ENCODE measurements around the gene IRAK1.

- TF ChIP-seq POLR2AphosphoS5 (IDR thresholded peaks at IDR 0.05): no peak
- TF ChIP-seq, protein P1, sequence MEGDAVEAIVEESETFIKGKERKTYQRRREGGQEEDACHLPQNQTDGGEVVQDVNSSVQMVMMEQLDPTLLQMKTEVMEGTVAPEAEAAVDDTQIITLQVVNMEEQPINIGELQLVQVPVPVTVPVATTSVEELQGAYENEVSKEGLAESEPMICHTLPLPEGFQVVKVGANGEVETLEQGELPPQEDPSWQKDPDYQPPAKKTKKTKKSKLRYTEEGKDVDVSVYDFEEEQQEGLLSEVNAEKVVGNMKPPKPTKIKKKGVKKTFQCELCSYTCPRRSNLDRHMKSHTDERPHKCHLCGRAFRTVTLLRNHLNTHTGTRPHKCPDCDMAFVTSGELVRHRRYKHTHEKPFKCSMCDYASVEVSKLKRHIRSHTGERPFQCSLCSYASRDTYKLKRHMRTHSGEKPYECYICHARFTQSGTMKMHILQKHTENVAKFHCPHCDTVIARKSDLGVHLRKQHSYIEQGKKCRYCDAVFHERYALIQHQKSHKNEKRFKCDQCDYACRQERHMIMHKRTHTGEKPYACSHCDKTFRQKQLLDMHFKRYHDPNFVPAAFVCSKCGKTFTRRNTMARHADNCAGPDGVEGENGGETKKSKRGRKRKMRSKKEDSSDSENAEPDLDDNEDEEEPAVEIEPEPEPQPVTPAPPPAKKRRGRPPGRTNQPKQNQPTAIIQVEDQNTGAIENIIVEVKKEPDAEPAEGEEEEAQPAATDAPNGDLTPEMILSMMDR (IDR thresholded peaks at IDR 0.05): no peak
- TF ChIP-seq POLR2A (IDR thresholded peaks at IDR 0.05): no peak
Observed at GRCh38 chrX:154002215-154002719, 17.4 kb downstream of the IRAK1 start.
